CD4-positive, alpha-beta T cell treated with Interleukin-15 for 1 hour (primary cell): Measurements from ENCODE around the gene SAPCD1.

Experiments
- DNase-seq: peaks from one replicate; pipeline ENCODE4 v3.0.0-alpha.2; 2020

Gene SAPCD1

GRCh38 chr6:31758281-31758680, 4.2 kb upstream of the SAPCD1 start:
- no peak for DNase-seq

- no peak for DNase-seq
Measured at GRCh38 chr6:31760790-31761189, 1.7 kb upstream of the SAPCD1 start.

- no peak for DNase-seq
Measured at GRCh38 chr6:31761343-31761742, 1.1 kb upstream of the SAPCD1 start.

GRCh38 chr6:31762878-31763618, 592 bp downstream of the SAPCD1 start:
- DNase-seq = no peak

- no peak for DNase-seq
Measured at GRCh38 chr6:31763619-31763940, 1.1 kb downstream of the SAPCD1 start.

GRCh38 chr6:31764198-31764597, 1.7 kb downstream of the SAPCD1 start:
- no peak for DNase-seq

GRCh38 chr6:31765559-31765909, 3.1 kb downstream of the SAPCD1 start:
- DNase-seq = no peak

- no peak for DNase-seq
Measured at GRCh38 chr6:31765910-31766794, 3.7 kb downstream of the SAPCD1 start.

- DNase-seq = no peak
Measured at GRCh38 chr6:31767096-31767645, 4.7 kb downstream of the SAPCD1 start.

GRCh38 chr6:31768363-31769257, 6.2 kb downstream of the SAPCD1 start:
- no peak for DNase-seq

GRCh38 chr6:31769684-31770371, 7.4 kb downstream of the SAPCD1 start:
- DNase-seq = peak; percentile 83

GRCh38 chr6:31770860-31771259, 8.4 kb downstream of the SAPCD1 start:
- DNase-seq = no peak

GRCh38 chr6:31771992-31772358, 9.5 kb downstream of the SAPCD1 start:
- DNase-seq = no peak

GRCh38 chr6:31775184-31775583, 12.7 kb downstream of the SAPCD1 start:
- no peak for DNase-seq

GRCh38 chr6:31775633-31776484, 13.4 kb downstream of the SAPCD1 start:
- no peak for DNase-seq

GRCh38 chr6:31776485-31776988, 14.1 kb downstream of the SAPCD1 start:
- no peak for DNase-seq

- DNase-seq = peak; percentile 85
Measured at GRCh38 chr6:31776989-31777666, 14.7 kb downstream of the SAPCD1 start, which contains the start of gene VWA7. VWA7 (minus strand) TSS chr6:31777328; CDS start chr6:31776779, 549 bp downstream.

- no peak for DNase-seq
Measured at GRCh38 chr6:31777667-31778050, 15.2 kb downstream of the SAPCD1 start.

- DNase-seq = no peak
Measured at GRCh38 chr6:31778193-31778592, 15.7 kb downstream of the SAPCD1 start.
